SK-N-SH (cell line): Measurements from ENCODE around the gene SDS. TPM values are rescaled to one million over a fixed set of nuclear protein-coding genes. Genes with fewer than 3 reads are reported as not detected.

Experiments used
- CTCF ChIA-PET: fragments of 300-600, 350-600 bp; formaldehyde crosslinking; extraction: SDS; loops from one replicate; lab custom pipeline; 2021; lab: Yijun Ruan, JAX
- POLR2A ChIA-PET: fragments of 350-600 bp; sonication (Branson Sonifier 250); formaldehyde crosslinking; extraction: SDS; loops from one replicate; lab custom pipeline; 2020; ENCODE audit warnings: antibody characterized with exemption, inconsistent platforms; lab: Yijun Ruan, JAX
- DNase-seq: peaks from one replicate; pipeline ENCODE4 v3.0.0; 2012
- H2AFZ ChIP-seq: fragments of 200-600 bp; sonication (generic); 2 replicates; pipeline ENCODE4 v1.8.1; 2016; ENCODE audit warnings: antibody characterized with exemption, mild to moderate bottlenecking, low read depth
- H3F3A ChIP-seq: fragments of 200-600 bp; sonication (generic); replicated peaks from 2 replicates; pipeline ENCODE3; 2016; ENCODE audit warnings: antibody characterized with exemption, mild to moderate bottlenecking; ENCODE audit not compliant: insufficient read depth
- H3K27ac ChIP-seq, 2 experiments: fragments of 200-500 bp in 1 of 2; fragments of 200-600 bp in 1 of 2; sonication (Bioruptor generic) in 1 of 2; sonication (generic), shearing (Covaris generic) in 1 of 2; 2 replicates each; pipeline versions ENCODE4 v1.5.1 to v1.6.1; 2014 to 2016; ENCODE audit warnings: low read depth in 2 of 2, inconsistent platforms in 1 of 2, low read length in 1 of 2, mild to moderate bottlenecking in 1 of 2, mixed read lengths in 1 of 2
- H3K27me3 ChIP-seq: fragments of 200-600 bp; sonication (generic), shearing (Covaris generic); 2 replicates; pipeline ENCODE4 v1.6.1; 2016; ENCODE audit warnings: mixed run types; ENCODE audit not compliant: insufficient read depth
- H3K36me3 ChIP-seq, 2 experiments: fragments of 200-500 bp in 1 of 2; fragments of 200-600 bp in 1 of 2; sonication (Bioruptor generic) in 1 of 2; sonication (generic) in 1 of 2; replicated peaks in 1 of 2; 2 replicates each; pipeline versions ENCODE3 to v1.5.1; 2014 to 2016; ENCODE audit warnings: low read length in 1 of 2, mild to moderate bottlenecking in 1 of 2; ENCODE audit not compliant: insufficient read depth in 2 of 2, control insufficient read depth in 1 of 2
- H3K4me1 ChIP-seq, 2 experiments: fragments of 200-500 bp in 1 of 2; fragments of 200-600 bp in 1 of 2; sonication (Bioruptor generic) in 1 of 2; sonication (generic), shearing (Covaris generic) in 1 of 2; 2 replicates each; pipeline versions ENCODE4 v1.5.1 to v1.6.1; 2014 to 2016; ENCODE audit warnings: low read depth in 1 of 2, low read length in 1 of 2, mixed run types in 1 of 2; ENCODE audit not compliant: insufficient read depth in 2 of 2, control insufficient read depth in 1 of 2
- H3K4me2 ChIP-seq: fragments of 200-600 bp; sonication (generic), shearing (Covaris generic); 2 replicates; pipeline ENCODE4 v1.6.1; 2017; ENCODE audit warnings: mixed run types
- H3K4me3 ChIP-seq, 2 experiments: fragments of 200-500 bp in 1 of 2; fragments of 200-600 bp in 1 of 2; sonication (Bioruptor generic) in 1 of 2; sonication (generic), shearing (Covaris generic) in 1 of 2; 2 replicates each; pipeline versions ENCODE4 v1.5.1 to v1.8.1; 2014 to 2016; ENCODE audit warnings: low read depth in 2 of 2, inconsistent platforms in 1 of 2, low read length in 1 of 2, mild to moderate bottlenecking in 1 of 2, mixed read lengths in 1 of 2, moderate library complexity in 1 of 2
- H3K79me2 ChIP-seq: fragments of 200-600 bp; sonication (generic); 2 replicates; pipeline ENCODE4 v1.8.1; 2017; ENCODE audit warnings: mild to moderate bottlenecking; ENCODE audit not compliant: insufficient read depth
- H3K9ac ChIP-seq: fragments of 200-600 bp; sonication (generic); 2 replicates; pipeline ENCODE4 v1.6.1; 2017; ENCODE audit warnings: mixed run types
- H3K9me2 ChIP-seq: fragments of 200-600 bp; sonication (generic); 2 replicates; pipeline ENCODE4 v1.6.1; 2017; ENCODE audit warnings: mixed run types
- H3K9me3 ChIP-seq: fragments of 200-600 bp; sonication (generic); 2 replicates; pipeline ENCODE4 v1.6.1; 2017; ENCODE audit warnings: mixed run types, mild to moderate bottlenecking, moderate library complexity
- H4K20me1 ChIP-seq: fragments of 200-600 bp; sonication (generic); 2 replicates; pipeline ENCODE4 v1.6.1; 2017; ENCODE audit warnings: mild to moderate bottlenecking, mixed run types; ENCODE audit not compliant: insufficient read depth
- CHD2 ChIP-seq: fragments of 150-350 bp; IDR thresholded peaks from 2 replicates; pipeline ENCODE4 v1.6.1; 2018; ENCODE audit warnings: low read length; ENCODE audit not compliant: partially characterized antibody
- ELF1 ChIP-seq: IDR thresholded peaks from 2 replicates; pipeline ENCODE4 v1.4.0; 2012
- EP300 ChIP-seq, 2 experiments: IDR thresholded peaks; 2 replicates each; pipeline versions ENCODE4 v1.4.0 to v1.6.1; 2012; ENCODE audit warnings: borderline replicate concordance in 1 of 2, low read depth in 1 of 2, low read length in 1 of 2
- FOSL2 ChIP-seq: IDR thresholded peaks from 2 replicates; pipeline ENCODE4 v1.4.0; 2012; ENCODE audit warnings: low read depth, mild to moderate bottlenecking, moderate library complexity, borderline replicate concordance
- JUND ChIP-seq: IDR thresholded peaks from 2 replicates; pipeline ENCODE4 v1.4.0; 2012
- MEF2A ChIP-seq: IDR thresholded peaks from 2 replicates; pipeline ENCODE4 v1.4.0; 2012; ENCODE audit warnings: low read depth, borderline replicate concordance
- NRF1 ChIP-seq: IDR thresholded peaks from 2 replicates; pipeline ENCODE4 v1.6.1; 2012; ENCODE audit warnings: low read depth, mild to moderate bottlenecking, low read length
- POLR2AphosphoS5 ChIP-seq: IDR thresholded peaks from 2 replicates; pipeline ENCODE4 v1.6.1; 2012; ENCODE audit warnings: low read depth, low read length
- RAD21 ChIP-seq: IDR thresholded peaks from 2 replicates; pipeline ENCODE4 v1.6.1; 2012; ENCODE audit warnings: mild to moderate bottlenecking, low read length
- RCOR1 ChIP-seq: fragments of 150-350 bp; IDR thresholded peaks from 2 replicates; pipeline ENCODE4 v1.6.1; 2017; ENCODE audit warnings: antibody characterized with exemption, low read length
- RXRA ChIP-seq: IDR thresholded peaks from 2 replicates; pipeline ENCODE4 v1.4.0; 2012; ENCODE audit warnings: low read depth, mild to moderate bottlenecking, borderline replicate concordance
- SIN3A ChIP-seq: IDR thresholded peaks from 2 replicates; pipeline ENCODE4 v1.6.1; 2012; ENCODE audit warnings: low read depth, mild to moderate bottlenecking, low read length, moderate library complexity, borderline replicate concordance
- TCF12 ChIP-seq: IDR thresholded peaks from 2 replicates; pipeline ENCODE4 v1.4.0; 2012
- YY1 ChIP-seq: IDR thresholded peaks from 2 replicates; pipeline ENCODE4 v1.4.0; 2012; ENCODE audit warnings: low read depth, mild to moderate bottlenecking
- WGBS: methylation state at CpG from one replicate; pipeline ENCODE4 v1.1.6; 2017; ENCODE audit warnings: low lambda C conversion rate; 5-methylcytosine and 5-hydroxymethylcytosine counted together
- polyA plus RNA-seq, 3 experiments: library from polyadenylated mRNA; depleted of rRNA; stranded (reverse); fragments of >200 nt; gene quantifications; 2 replicates each; pipeline ENCODE4 v1.2.3, GENCODE V29; 2012
- TF ChIP-seq, protein P1 (sequence below): IDR thresholded peaks from 2 replicates; pipeline ENCODE4; 2012
- TF ChIP-seq, protein P2 (sequence below): fragments of 200-600 bp; sonication (generic); IDR thresholded peaks from 2 replicates; pipeline ENCODE4 v1.6.1; 2017; ENCODE audit warnings: antibody characterized with exemption, mild to moderate bottlenecking, moderate library complexity
- TF ChIP-seq, protein P3 (sequence below): IDR thresholded peaks from 2 replicates; pipeline ENCODE4 v1.4.0; 2012; ENCODE audit warnings: low read depth
- TF ChIP-seq, protein P4 (sequence below): fragments of 150-350 bp; IDR thresholded peaks from 2 replicates; pipeline ENCODE4 v1.6.1; 2016; ENCODE audit warnings: mild to moderate bottlenecking, low read depth, low read length
- TF ChIP-seq, protein P5 (sequence below): IDR thresholded peaks from 2 replicates; pipeline ENCODE4 v1.6.1; 2012; ENCODE audit warnings: mild to moderate bottlenecking, low read depth, low read length, moderate library complexity

SDS gene
- polyA plus RNA-seq, 1 of the 3 experiments (the other 2 are of a cell fraction), result 0.08 TPM

- DNase-seq, result no peak
- CTCF ChIA-PET, result interaction anchor here (0.6 to 4.7 kb wide), 8 partner anchors 12 to 478 kb away, joined by 3 to 23 read pairs (median 6); no protein-coding TSS in a partner anchor
- Histone ChIP-seq H3K9me2 (no peaks in the 10 kb centered on the region), H3K4me2 (no peak overlapping the region), H3K36me3 (no peaks in the 10 kb centered on the region), H3K4me1 (no peaks in the 10 kb centered on the region), H3K27me3 (no peaks in the 10 kb centered on the region; the same call in 1 of the 2 replicates), H3K27ac (no peak overlapping the region), H2AFZ (no peak overlapping the region), H3F3A (no peaks in the 10 kb centered on the region)
- WGBS, result 53% methylated on average over 14 of the region's 14 CpGs
- TF ChIP-seq, protein P1, sequence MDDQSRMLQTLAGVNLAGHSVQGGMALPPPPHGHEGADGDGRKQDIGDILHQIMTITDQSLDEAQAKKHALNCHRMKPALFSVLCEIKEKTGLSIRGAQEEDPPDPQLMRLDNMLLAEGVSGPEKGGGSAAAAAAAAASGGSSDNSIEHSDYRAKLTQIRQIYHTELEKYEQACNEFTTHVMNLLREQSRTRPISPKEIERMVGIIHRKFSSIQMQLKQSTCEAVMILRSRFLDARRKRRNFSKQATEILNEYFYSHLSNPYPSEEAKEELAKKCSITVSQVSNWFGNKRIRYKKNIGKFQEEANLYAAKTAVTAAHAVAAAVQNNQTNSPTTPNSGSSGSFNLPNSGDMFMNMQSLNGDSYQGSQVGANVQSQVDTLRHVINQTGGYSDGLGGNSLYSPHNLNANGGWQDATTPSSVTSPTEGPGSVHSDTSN, result no peak
- TF ChIP-seq, protein P2, sequence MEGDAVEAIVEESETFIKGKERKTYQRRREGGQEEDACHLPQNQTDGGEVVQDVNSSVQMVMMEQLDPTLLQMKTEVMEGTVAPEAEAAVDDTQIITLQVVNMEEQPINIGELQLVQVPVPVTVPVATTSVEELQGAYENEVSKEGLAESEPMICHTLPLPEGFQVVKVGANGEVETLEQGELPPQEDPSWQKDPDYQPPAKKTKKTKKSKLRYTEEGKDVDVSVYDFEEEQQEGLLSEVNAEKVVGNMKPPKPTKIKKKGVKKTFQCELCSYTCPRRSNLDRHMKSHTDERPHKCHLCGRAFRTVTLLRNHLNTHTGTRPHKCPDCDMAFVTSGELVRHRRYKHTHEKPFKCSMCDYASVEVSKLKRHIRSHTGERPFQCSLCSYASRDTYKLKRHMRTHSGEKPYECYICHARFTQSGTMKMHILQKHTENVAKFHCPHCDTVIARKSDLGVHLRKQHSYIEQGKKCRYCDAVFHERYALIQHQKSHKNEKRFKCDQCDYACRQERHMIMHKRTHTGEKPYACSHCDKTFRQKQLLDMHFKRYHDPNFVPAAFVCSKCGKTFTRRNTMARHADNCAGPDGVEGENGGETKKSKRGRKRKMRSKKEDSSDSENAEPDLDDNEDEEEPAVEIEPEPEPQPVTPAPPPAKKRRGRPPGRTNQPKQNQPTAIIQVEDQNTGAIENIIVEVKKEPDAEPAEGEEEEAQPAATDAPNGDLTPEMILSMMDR, result no peak
- TF ChIP-seq, protein P3, sequence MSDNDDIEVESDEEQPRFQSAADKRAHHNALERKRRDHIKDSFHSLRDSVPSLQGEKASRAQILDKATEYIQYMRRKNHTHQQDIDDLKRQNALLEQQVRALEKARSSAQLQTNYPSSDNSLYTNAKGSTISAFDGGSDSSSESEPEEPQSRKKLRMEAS, result no peak
- TF ChIP-seq TCF12 (no peak), POLR2AphosphoS5 (no peak), RCOR1 (no peak), EP300 (IDR thresholded peaks at IDR 0.05; ENCODE audit: borderline replicate concordance in 1 of 2, low read depth in 1 of 2, low read length in 1 of 2) (no peak), CHD2 (no peak), SIN3A (no peak), NRF1 (no peak), RXRA (no peak), ELF1 (no peak), MEF2A (no peak), YY1 (no peak), FOSL2 (no peak), RAD21 (no peak), JUND (no peak)
- TF ChIP-seq, protein P4, sequence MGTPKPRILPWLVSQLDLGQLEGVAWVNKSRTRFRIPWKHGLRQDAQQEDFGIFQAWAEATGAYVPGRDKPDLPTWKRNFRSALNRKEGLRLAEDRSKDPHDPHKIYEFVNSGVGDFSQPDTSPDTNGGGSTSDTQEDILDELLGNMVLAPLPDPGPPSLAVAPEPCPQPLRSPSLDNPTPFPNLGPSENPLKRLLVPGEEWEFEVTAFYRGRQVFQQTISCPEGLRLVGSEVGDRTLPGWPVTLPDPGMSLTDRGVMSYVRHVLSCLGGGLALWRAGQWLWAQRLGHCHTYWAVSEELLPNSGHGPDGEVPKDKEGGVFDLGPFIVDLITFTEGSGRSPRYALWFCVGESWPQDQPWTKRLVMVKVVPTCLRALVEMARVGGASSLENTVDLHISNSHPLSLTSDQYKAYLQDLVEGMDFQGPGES, result no peak
- TF ChIP-seq, protein P5, sequence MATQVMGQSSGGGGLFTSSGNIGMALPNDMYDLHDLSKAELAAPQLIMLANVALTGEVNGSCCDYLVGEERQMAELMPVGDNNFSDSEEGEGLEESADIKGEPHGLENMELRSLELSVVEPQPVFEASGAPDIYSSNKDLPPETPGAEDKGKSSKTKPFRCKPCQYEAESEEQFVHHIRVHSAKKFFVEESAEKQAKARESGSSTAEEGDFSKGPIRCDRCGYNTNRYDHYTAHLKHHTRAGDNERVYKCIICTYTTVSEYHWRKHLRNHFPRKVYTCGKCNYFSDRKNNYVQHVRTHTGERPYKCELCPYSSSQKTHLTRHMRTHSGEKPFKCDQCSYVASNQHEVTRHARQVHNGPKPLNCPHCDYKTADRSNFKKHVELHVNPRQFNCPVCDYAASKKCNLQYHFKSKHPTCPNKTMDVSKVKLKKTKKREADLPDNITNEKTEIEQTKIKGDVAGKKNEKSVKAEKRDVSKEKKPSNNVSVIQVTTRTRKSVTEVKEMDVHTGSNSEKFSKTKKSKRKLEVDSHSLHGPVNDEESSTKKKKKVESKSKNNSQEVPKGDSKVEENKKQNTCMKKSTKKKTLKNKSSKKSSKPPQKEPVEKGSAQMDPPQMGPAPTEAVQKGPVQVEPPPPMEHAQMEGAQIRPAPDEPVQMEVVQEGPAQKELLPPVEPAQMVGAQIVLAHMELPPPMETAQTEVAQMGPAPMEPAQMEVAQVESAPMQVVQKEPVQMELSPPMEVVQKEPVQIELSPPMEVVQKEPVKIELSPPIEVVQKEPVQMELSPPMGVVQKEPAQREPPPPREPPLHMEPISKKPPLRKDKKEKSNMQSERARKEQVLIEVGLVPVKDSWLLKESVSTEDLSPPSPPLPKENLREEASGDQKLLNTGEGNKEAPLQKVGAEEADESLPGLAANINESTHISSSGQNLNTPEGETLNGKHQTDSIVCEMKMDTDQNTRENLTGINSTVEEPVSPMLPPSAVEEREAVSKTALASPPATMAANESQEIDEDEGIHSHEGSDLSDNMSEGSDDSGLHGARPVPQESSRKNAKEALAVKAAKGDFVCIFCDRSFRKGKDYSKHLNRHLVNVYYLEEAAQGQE, result no peak
- TF ChIP-seq, all 33 proteins: peak for 0
- H3K79me2 ChIP-seq, result no peaks in the 10 kb centered on the region
- no peak overlapping the region for H3K4me3 ChIP-seq
- POLR2A ChIA-PET, result no interaction called here
- H4K20me1 ChIP-seq, result no peaks in the 10 kb centered on the region
- no peaks in the 10 kb centered on the region for H3K9me3 ChIP-seq
- H3K9ac ChIP-seq, result no peak overlapping the region
Observed at GRCh38 chr12:113440947-113441782, 37.5 kb upstream of the SDS start.
